ACC112 (cell line): ENCODE measurements around the gene HMX1.

Experiments
- H2AFZ ChIP-seq: fragments of 200-600 bp; sonication (generic); one replicate; pipeline ENCODE4 v1.6.0; 2017; ENCODE audit warnings: antibody characterized with exemption, low read length; ENCODE audit not compliant: unreplicated experiment
- H3K27ac ChIP-seq: fragments of 200-600 bp; sonication (generic); 2 replicates; pipeline ENCODE4 v1.5.1; 2014; ENCODE audit warnings: low read depth, mild to moderate bottlenecking, antibody characterized with exemption, low read length, moderate library complexity
- H3K27me3 ChIP-seq: fragments of 200-600 bp; sonication (generic); 2 replicates; pipeline ENCODE4 v1.6.1; 2014; ENCODE audit warnings: mild to moderate bottlenecking, antibody characterized with exemption, low read length, moderate library complexity, mixed read lengths; ENCODE audit not compliant: insufficient read depth
- H3K36me3 ChIP-seq: fragments of 200-600 bp; sonication (generic); 2 replicates; pipeline ENCODE4 v1.6.1; 2016; ENCODE audit warnings: mild to moderate bottlenecking, antibody characterized with exemption, low read length, moderate library complexity, mixed read lengths; ENCODE audit not compliant: insufficient read depth
- H3K4me1 ChIP-seq: fragments of 200-600 bp; sonication (generic); one replicate; pipeline ENCODE4 v1.6.1; 2016; ENCODE audit warnings: low read length, mixed read lengths; ENCODE audit not compliant: insufficient read depth, unreplicated experiment, control insufficient read depth
- H3K4me3 ChIP-seq: fragments of 200-600 bp; sonication (generic); 2 replicates; pipeline ENCODE4 v1.5.1; 2014; ENCODE audit warnings: mild to moderate bottlenecking, low read depth, low read length
- H3K79me2 ChIP-seq: fragments of 200-600 bp; sonication (generic); one replicate; pipeline ENCODE4 v1.6.0; 2016; ENCODE audit warnings: low read length; ENCODE audit not compliant: control insufficient read depth, unreplicated experiment, insufficient read depth

The HMX1 gene

DNA sequence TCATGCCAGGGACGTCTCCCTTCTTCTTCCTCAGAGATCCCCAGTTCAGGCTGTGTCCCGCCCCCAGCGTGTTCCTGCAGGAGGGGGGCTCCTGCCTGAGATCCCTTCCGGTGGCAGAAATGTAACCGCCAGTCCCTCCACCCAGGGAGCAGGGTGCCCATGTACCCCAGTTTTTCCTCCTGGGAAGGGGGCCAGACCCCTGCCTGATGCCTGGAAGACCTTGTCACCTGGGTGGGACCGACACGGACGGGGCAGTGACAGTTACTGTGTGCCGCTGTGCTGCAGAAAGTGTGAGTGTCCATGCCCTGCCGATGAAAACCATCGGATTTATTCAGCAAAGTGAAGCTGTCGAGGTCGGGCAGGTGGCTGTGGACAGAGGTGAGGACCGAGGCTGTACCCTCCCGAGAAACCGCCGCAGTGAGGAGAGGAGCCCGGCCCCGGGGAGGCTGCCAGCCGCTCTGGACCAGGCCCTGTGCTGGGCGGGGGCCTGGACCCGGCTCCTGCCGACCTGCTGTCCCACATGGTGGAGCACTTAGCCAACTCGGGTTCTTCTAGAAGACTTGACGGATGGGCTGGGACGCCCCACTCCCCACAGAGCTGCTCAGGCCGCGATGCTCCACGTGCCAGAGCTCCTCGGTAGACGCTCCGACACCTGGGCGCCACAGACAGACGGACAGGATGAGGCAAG, 36.7 kb upstream of the HMX1 start:
- Histone ChIP-seq H3K27me3 (peaks cover 6% of the 10 kb centered on the region; the same call in 1 of the 2 replicates), H3K4me1 (no peaks in the 10 kb centered on the region), H3K36me3 (no peaks in the 10 kb centered on the region), H3K79me2 (no peaks in the 10 kb centered on the region), H3K27ac (no peak overlapping the region), H3K4me3 (no peak overlapping the region), H2AFZ (no peak overlapping the region)

DNA sequence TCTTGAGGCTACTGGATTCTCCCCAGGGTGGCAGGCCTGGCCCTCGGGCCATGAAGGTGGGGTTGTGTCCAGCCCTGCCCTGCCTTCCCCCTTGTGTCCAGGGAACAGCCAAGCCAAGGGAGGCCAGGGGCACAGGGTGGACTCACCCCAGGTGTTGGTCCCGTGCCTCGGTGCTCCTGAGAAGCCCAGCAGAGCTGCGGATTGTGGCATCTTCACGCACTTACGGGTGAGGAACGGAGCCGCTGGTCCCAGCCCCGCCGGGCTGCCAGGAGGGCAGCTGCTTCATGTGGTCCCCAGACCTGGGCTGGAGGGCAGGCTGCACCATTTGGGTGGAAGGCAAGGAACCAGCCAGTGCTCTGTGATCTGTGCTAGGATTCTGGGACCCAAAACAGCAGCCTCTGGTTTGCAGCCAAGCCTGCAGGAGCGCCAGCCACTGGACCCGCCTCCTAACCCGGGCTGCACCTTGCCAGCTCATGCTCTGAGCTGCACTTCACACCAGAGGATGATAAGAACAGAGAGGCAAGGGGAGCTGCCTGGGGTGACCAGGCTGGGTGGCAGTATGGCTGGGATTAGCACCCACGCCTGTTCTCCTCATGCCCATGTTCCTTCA, 36.1 kb upstream of the HMX1 start:
- H3K79me2 ChIP-seq, result no peaks in the 10 kb centered on the region
- no peaks in the 10 kb centered on the region for H3K36me3 ChIP-seq
- H3K4me3 ChIP-seq, result no peak overlapping the region
- peaks cover 6% of the 10 kb centered on the region; the same call in 1 of the 2 replicates for H3K27me3 ChIP-seq
- H3K4me1 ChIP-seq, result no peaks in the 10 kb centered on the region
- H2AFZ ChIP-seq, result no peak overlapping the region
- no peak overlapping the region for H3K27ac ChIP-seq

DNA sequence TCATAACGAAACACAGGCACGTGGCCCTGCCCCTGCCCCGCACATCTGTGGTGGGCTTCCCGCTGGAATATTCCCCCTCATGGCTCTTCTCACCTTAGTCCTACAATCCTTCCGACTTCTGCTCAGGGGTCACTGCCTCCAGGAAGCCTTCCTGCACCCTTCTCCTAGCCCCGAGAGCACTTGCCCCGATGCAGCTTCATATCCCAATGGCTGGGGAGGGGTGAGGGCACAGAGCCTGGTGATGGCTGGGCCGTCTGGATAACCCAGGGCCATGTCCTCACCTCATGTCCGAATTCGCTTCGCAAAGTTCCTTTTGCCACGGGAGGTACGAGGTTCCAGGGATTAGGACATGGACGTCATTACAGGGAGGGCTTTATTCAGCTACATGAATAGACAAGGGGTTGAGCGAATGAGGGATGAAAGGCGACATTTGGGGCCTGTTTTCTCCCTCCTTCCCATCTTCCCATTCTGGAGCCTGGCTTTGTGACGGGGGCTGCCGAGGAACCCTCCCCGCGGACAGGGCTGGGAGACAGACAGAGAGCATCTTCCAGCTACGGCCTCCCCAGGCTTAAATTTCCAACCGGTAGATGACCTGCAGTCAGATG, 35.5 kb upstream of the HMX1 start:
- peaks cover 6% of the 10 kb centered on the region; the same call in 1 of the 2 replicates for H3K27me3 ChIP-seq
- no peak overlapping the region for H3K27ac ChIP-seq
- H3K4me3 ChIP-seq, result no peak overlapping the region
- no peaks in the 10 kb centered on the region for H3K79me2 ChIP-seq
- no peaks in the 10 kb centered on the region for H3K4me1 ChIP-seq
- no peaks in the 10 kb centered on the region for H3K36me3 ChIP-seq
- no peak overlapping the region for H2AFZ ChIP-seq

DNA sequence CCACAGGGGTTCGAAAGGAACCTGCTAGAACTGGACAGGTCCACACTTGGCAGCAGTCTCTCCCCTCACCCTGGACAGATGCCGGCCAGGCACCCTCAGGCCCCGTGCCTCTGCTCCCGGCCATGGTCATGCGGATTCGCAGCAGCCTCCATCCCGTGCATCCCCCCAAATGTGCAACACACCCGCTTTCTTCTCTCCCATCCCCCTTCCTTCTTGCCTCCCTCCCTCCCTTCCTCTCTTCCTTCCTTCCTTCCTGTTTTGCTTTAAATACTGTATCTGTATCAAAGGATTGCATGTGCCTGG, 35.0 kb upstream of the HMX1 start:
- Histone ChIP-seq H3K4me3 (no peak overlapping the region), H3K27ac (no peak overlapping the region), H3K36me3 (no peaks in the 10 kb centered on the region), H3K27me3 (peaks cover 6% of the 10 kb centered on the region; the same call in 1 of the 2 replicates), H2AFZ (no peak overlapping the region), H3K79me2 (no peaks in the 10 kb centered on the region), H3K4me1 (no peaks in the 10 kb centered on the region)

GRCh38 chr4:8905773-8906667, 34.4 kb upstream of the HMX1 start:
- Histone ChIP-seq H3K4me1 (no peaks in the 10 kb centered on the region), H3K4me3 (no peak overlapping the region), H3K79me2 (no peaks in the 10 kb centered on the region), H3K27me3 (peaks cover 6% of the 10 kb centered on the region; the same call in 1 of the 2 replicates), H2AFZ (no peak overlapping the region), H3K36me3 (no peaks in the 10 kb centered on the region), H3K27ac (no peak overlapping the region)

GRCh38 chr4:8905226-8905772, 33.7 kb upstream of the HMX1 start:
- no peak overlapping the region for H2AFZ ChIP-seq
- H3K36me3 ChIP-seq, result no peaks in the 10 kb centered on the region
- H3K27ac ChIP-seq, result no peak overlapping the region
- no peaks in the 10 kb centered on the region for H3K79me2 ChIP-seq
- H3K4me3 ChIP-seq, result no peak overlapping the region
- peaks cover 6% of the 10 kb centered on the region; the same call in 1 of the 2 replicates for H3K27me3 ChIP-seq
- H3K4me1 ChIP-seq, result no peaks in the 10 kb centered on the region

DNA sequence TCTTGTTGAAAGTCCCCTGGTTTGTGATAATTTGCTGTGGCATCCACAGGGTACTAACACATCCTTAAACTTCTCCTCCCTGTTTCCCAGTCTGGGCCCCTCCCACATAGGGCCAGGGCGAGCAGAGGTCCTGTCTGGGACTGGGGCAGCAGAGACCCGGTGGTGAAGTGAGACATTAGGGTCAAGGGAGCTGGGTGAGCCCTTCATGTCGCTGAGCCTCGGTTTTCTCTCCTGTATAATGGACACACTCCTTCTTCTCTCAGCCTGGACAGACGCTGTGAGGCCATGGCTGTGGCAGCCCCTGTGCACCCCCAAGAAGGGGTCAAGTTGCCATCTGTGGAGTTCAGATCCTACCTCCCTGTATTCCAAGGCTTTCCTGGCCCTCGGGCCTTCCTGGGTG, 33.0 kb upstream of the HMX1 start:
- H3K27me3 ChIP-seq, result peaks cover 8% of the 10 kb centered on the region; the same call in 1 of the 2 replicates

GRCh38 chr4:8904041-8904501, 32.4 kb upstream of the HMX1 start:
- Histone ChIP-seq H2AFZ (no peak overlapping the region), H3K79me2 (no peaks in the 10 kb centered on the region), H3K27me3 (peaks cover 12% of the 10 kb centered on the region; the same call in 1 of the 2 replicates), H3K4me3 (no peak overlapping the region), H3K4me1 (no peaks in the 10 kb centered on the region), H3K36me3 (no peaks in the 10 kb centered on the region), H3K27ac (no peak overlapping the region)

More for the DNA sequence above, 33.0 kb upstream of the HMX1 start:
- no peak overlapping the region for H3K27ac ChIP-seq
- no peak overlapping the region for H3K4me3 ChIP-seq
- H3K79me2 ChIP-seq, result no peaks in the 10 kb centered on the region
- no peaks in the 10 kb centered on the region for H3K36me3 ChIP-seq
- H3K4me1 ChIP-seq, result no peaks in the 10 kb centered on the region
- no peak overlapping the region for H2AFZ ChIP-seq

DNA sequence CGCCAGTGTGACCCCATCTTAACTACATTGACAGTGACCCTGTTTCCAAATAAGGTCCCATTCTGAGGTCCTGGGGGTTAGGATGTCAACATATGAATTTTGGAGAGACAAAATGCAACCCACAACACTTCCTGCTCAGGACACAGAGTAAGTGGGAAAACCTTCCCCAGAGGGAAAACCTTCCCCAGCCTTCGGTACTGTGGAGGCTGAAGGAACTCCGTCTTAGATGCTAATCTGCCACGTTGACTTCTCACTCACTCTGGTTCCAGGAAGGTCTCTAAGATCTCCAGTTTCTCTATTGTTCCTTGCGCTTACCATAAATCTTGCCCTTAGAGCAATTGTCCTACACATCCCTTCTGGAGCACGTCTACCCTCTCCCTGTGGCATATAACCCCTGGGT, 29.7 kb upstream of the HMX1 start:
- no peak overlapping the region for H3K27ac ChIP-seq
- no peaks in the 10 kb centered on the region for H3K36me3 ChIP-seq
- H2AFZ ChIP-seq, result no peak overlapping the region
- no peak overlapping the region for H3K4me3 ChIP-seq
- peaks cover 25% of the 10 kb centered on the region; the same call in 1 of the 2 replicates for H3K27me3 ChIP-seq
- no peaks in the 10 kb centered on the region for H3K4me1 ChIP-seq
- H3K79me2 ChIP-seq, result no peaks in the 10 kb centered on the region

DNA sequence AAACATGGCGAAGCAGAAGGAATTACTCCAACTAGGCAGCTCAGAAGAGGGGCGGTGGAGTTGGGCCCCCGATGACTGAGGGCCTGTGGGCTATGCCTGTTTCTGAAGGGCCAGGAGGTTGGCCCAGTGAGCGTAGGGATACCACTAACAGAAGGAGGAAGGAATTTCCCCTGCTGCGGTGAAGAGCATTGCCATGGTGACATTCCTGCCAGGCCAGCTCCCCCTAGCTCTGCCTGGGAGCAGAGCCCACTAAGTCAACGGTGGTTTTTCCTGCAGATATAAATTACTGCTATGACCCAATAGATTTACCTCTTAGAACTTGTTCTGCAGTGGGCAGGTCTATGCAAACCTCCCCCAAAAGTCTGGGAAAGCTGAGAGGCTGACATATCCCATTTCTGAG, 28.9 kb upstream of the HMX1 start:
- Histone ChIP-seq H3K27me3 (peaks cover 32% of the 10 kb centered on the region; the same call in 1 of the 2 replicates), H3K4me1 (no peaks in the 10 kb centered on the region), H3K27ac (no peak overlapping the region), H3K36me3 (no peaks in the 10 kb centered on the region), H2AFZ (no peak overlapping the region), H3K79me2 (no peaks in the 10 kb centered on the region), H3K4me3 (no peak overlapping the region)
